Fibroblast of mammary gland (primary cell): Measurements from ENCODE around the gene ANKRD11.
"Not testable (repeated sequence)": the region's sequence is repeated elsewhere in the genome, so short reads cannot be mapped to it uniquely, and the experiment has no call there.

Experiments used
- DNase-seq: peaks from one replicate; pipeline ENCODE4 v3.0.0-alpha.2; 2010; ENCODE audit warnings: low read depth
- H3K4me3 ChIP-seq: 2 replicates; pipeline ENCODE4 v1.5.1; 2011; ENCODE audit warnings: low read depth, mild to moderate bottlenecking, low read length, moderate library complexity; ENCODE audit not compliant: control insufficient read depth
- CTCF ChIP-seq: conservative IDR thresholded peaks from 2 replicates; pipeline ENCODE4 v1.5.1; 2011; ENCODE audit warnings: low read depth, low read length, inconsistent platforms; ENCODE audit not compliant: control insufficient read depth, insufficient read depth

The ANKRD11 gene

GRCh38 chr16:89434490-89434889, 55.9 kb downstream of the ANKRD11 start:
- no peak for TF ChIP-seq CTCF
- no peak overlapping the region for H3K4me3 ChIP-seq
- no peak for DNase-seq

- not testable (repeated sequence) for H3K4me3 ChIP-seq, DNase-seq
These were observed 56.9 kb downstream of the ANKRD11 start for GRCh38 chr16:89433363-89433984.

GRCh38 chr16:89431630-89432029, 58.7 kb downstream of the ANKRD11 start:
- TF ChIP-seq CTCF: no peak
- peak overlapping the region; percentile 7 for H3K4me3 ChIP-seq

GRCh38 chr16:89431158-89431584, 59.2 kb downstream of the ANKRD11 start:
- TF ChIP-seq CTCF: no peak
- peak overlapping the region; percentile 7 for H3K4me3 ChIP-seq
- peak; percentile 89 for DNase-seq

More at GRCh38 chr16:89431630-89432029, 58.7 kb downstream of the ANKRD11 start:
- DNase-seq: no peak

GRCh38 chr16:89430436-89431157, 59.8 kb downstream of the ANKRD11 start:
- DNase-seq: no peak
- H3K4me3 ChIP-seq: peak overlapping the region; percentile 6
- TF ChIP-seq CTCF: no peak

GRCh38 chr16:89428605-89429004, 61.8 kb downstream of the ANKRD11 start:
- not testable (repeated sequence) for DNase-seq, H3K4me3 ChIP-seq

- no peak for TF ChIP-seq CTCF
- DNase-seq: peak; percentile 51
- H3K4me3 ChIP-seq: no peak overlapping the region
These were observed 63.4 kb downstream of the ANKRD11 start for GRCh38 chr16:89426736-89427530.
